SKM-1 (cell line): ENCODE results near the gene C16orf95.
"Not testable (repeated sequence)": the region's sequence is repeated elsewhere in the genome, so short reads cannot be mapped to it uniquely, and the experiment has no call there.

ENCODE experiments used
- DNase-seq: peaks from one replicate; lab custom pipeline; 2025; ENCODE audit not compliant: unreplicated experiment; lab: John Stamatoyannopoulos, UW

Gene C16orf95

GRCh38 chr16:87347932-87348615 lies 30.9 kb upstream of the C16orf95 start:
- DNase-seq, result no peak

- DNase-seq, result no peak
These were observed 29.4 kb upstream of the C16orf95 start for GRCh38 chr16:87346517-87347060.

- no peak for DNase-seq
These were observed 28.7 kb upstream of the C16orf95 start for GRCh38 chr16:87345726-87346424.

- DNase-seq, result no peak
These were observed 27.9 kb upstream of the C16orf95 start for GRCh38 chr16:87344931-87345631.

GRCh38 chr16:87344165-87344930 lies 27.2 kb upstream of the C16orf95 start:
- DNase-seq, result no peak

- DNase-seq, result no peak
These were observed 26.5 kb upstream of the C16orf95 start for GRCh38 chr16:87343753-87344050.

GRCh38 chr16:87342978-87343752 lies 26.0 kb upstream of the C16orf95 start:
- no peak for DNase-seq

- DNase-seq, result no peak
These were observed 25.3 kb upstream of the C16orf95 start for GRCh38 chr16:87342504-87342903.

GRCh38 chr16:87340198-87340597 lies 23.0 kb upstream of the C16orf95 start:
- no peak for DNase-seq

- DNase-seq, result not testable (repeated sequence)
These were observed 22.5 kb upstream of the C16orf95 start for GRCh38 chr16:87339724-87340105.

GRCh38 chr16:87339086-87339723 lies 22.0 kb upstream of the C16orf95 start:
- no peak for DNase-seq

- DNase-seq, result no peak
These were observed 21.1 kb upstream of the C16orf95 start for GRCh38 chr16:87338155-87338765.

GRCh38 chr16:87337262-87337771 lies 20.1 kb upstream of the C16orf95 start:
- no peak for DNase-seq

- DNase-seq, result no peak
These were observed 19.4 kb upstream of the C16orf95 start for GRCh38 chr16:87336434-87337240.

GRCh38 chr16:87335625-87336433 lies 18.6 kb upstream of the C16orf95 start:
- no peak for DNase-seq

GRCh38 chr16:87334651-87335624 lies 17.7 kb upstream of the C16orf95 start:
- no peak for DNase-seq
